HG03442 (cell line): ENCODE data around the gene NCKAP5L.
"Not testable (repeated sequence)": the region's sequence is repeated elsewhere in the genome, so short reads cannot be mapped to it uniquely, and the experiment has no call there.

Experiments used
- ATAC-seq: cut with Tn5 transposase; IDR thresholded peaks from one replicate; pipeline ENCODE4 v1.9.1; 2021; ENCODE audit warnings: mild to moderate bottlenecking, moderate library complexity; ENCODE audit not compliant: unreplicated experiment

The NCKAP5L gene

GRCh38 chr12:49783917-49784676 lies 44.1 kb downstream of the NCKAP5L start:
- no peak for ATAC-seq

DNA sequence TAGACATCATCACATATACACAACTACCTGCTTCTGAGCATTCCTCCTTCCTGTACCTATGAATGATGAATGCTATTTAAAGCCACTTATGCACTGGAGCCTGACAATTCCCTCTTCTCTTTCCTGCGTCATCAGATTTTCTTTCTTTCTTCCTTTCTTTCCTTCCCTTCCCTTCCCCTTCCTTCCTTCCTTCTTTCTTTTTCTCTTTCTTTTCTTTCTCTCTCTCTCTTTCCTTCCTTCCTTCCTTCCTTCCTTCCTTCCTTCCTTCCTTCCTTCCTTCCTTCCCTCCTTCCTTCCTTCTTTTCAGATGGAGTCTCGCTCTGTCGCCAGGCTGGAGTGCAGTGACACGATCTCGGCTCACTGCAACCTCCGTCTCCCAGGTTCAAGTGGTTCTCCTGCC lies 47.3 kb downstream of the NCKAP5L start:
- ATAC-seq, result not testable (repeated sequence)

GRCh38 chr12:49779581-49779980 lies 48.6 kb downstream of the NCKAP5L start:
- no peak for ATAC-seq

- ATAC-seq, result no peak
Measured at GRCh38 chr12:49777800-49778748, 50.1 kb downstream of the NCKAP5L start.

DNA sequence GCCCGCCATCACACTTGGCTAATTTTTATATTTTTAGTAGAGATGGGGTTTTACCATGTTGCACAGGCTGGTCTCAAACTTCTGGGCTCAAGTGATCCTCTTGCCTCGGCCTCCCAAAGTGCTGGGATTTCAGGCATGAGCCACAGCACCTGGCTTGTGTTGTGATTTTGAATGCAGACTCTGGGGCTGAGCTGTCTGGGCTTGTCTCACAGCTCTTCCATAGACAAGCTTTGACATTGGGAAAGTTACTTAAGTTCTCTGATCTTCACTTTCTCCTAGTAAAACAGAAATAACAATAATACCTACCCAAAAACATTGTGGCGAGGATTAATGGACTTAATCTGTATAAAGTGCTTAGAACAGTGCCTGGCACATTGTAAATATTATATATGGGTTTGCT lies 50.9 kb downstream of the NCKAP5L start:
- ATAC-seq, result no peak

DNA sequence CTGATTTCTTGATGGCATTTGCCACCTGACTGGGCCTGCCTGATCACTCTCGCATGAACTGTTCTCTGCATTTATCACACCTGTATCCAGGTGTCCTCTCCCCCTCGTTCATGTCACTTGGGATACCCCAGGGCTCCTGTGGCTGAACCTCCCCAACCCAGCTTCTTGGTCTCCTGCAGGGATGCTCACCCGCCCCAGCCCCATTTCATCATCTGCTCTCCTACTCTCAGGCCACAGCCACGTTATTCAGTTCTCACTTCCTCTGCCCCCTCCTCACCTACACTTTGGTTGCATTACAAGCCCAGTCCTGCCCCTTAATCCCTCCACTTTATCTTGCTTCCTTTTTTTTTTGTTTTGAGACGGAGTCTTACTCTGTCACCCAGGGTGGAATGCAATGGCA lies 51.4 kb downstream of the NCKAP5L start:
- no peak for ATAC-seq

DNA sequence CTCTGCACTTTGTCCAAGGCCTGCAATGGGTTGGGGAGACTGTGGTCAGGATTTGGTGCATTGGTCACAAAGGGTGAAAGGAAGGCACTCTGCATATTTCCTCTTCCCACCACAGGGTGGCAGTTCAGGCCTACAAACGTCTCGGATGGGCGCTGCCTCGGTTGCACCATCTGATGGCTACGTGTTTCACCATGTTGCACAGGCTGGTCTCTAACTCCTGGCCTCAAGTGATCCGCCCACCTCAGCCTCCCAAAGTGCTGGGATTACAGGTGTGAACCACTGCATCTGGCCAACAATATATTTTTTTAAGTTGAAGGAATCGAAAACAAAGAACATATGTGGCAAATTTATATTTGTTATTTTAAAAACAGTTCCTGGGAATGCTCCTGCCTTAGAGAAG lies 51.8 kb downstream of the NCKAP5L start:
- ATAC-seq, result peak; percentile 50

DNA sequence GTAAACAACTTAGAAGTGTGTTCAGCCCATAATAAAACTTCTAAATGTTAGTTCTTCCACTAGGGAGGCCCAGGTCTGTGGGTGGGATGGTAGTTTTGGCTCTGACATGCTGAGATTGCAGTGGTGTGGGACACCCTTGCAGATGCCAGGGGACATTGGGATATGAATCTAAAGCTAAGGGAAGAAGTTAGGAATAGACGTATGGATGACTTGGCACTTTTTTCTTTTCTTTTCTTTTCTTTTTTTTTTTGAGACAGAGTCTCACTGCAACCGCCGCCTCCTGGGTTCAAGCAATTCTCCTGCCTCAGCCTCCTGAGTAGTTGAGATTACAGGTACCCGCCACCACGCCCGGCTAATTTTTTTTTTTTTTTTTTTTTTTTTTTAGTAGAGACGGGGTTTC lies 55.1 kb downstream of the NCKAP5L start:
- ATAC-seq, result not testable (repeated sequence)

- no peak for ATAC-seq
Measured at GRCh38 chr12:49767333-49767732, 60.9 kb downstream of the NCKAP5L start.

- ATAC-seq, result no peak
Measured at GRCh38 chr12:49766115-49766455, 62.1 kb downstream of the NCKAP5L start.

DNA sequence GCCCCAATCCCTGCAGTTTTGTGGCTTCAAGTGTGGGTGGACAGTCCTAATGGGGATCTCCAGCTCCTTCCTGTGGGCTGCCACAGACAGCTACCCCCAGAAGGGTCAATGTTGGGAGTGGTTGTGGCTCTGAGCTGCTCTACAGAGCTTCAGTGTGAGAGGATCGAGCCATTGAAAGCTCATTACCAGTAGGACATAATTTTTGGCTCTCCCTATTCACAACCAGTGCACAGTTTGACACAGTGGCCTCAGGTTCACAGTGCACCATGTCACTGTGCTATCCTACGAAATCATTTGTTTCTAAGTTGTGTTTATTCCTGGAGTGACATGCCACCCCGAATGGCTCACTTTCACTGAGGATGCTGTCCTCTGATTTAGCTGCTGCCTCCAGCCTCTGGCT lies 64.1 kb downstream of the NCKAP5L start:
- no peak for ATAC-seq

DNA sequence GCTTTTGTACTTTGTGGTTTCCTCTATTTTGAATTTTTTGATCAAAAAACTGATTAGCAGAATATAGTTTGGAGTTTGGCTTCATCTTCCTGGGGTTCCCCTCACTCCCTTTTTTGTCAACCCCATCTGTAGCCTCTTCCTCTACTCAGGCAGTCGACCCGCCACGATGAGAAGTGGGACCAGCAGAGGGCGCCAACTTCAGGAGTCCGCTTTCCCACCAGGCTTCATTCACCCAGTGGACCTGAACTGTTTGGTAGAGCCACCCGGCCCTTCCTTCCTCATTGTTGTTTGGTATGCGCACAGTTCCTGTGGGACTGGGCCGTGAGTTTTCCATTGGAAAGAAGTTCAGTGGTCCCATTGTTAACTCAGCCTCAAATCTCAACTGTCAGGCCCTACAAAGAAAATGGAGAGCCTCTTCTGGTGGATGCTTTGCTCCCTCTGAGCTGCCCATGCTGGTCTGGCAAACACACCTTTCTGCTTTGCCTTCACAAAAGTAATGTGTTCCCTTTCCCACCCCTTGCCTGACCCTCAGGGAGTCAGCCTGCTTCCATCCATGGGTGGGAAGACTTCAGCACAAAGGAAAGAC lies 65.1 kb downstream of the NCKAP5L start:
- ATAC-seq, result no peak

- ATAC-seq, result no peak
Measured at GRCh38 chr12:49762468-49762847, 65.8 kb downstream of the NCKAP5L start.

- no peak for ATAC-seq
Measured at GRCh38 chr12:49761677-49762467, 66.3 kb downstream of the NCKAP5L start.

DNA sequence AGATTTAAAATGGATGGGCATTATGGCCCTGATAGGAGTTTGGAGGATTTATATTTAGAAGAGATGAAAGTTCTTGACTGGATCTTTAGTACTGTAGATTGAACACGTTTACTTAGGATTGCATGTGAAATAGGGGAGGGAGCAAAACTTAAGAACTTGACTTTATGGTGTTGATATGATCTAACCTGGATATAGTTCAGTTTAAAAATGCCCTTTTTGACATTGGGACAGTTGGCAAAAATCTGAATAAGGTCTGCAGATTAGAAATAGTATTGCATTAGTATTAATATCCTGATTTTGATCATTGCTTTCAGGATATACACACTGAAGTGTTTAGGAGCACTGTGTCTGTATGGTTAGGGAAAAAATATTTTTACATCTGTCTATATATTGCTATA lies 77.2 kb downstream of the NCKAP5L start:
- ATAC-seq, result no peak

GRCh38 chr12:49750027-49750995 lies 77.9 kb downstream of the NCKAP5L start:
- ATAC-seq, result peak; percentile 55

DNA sequence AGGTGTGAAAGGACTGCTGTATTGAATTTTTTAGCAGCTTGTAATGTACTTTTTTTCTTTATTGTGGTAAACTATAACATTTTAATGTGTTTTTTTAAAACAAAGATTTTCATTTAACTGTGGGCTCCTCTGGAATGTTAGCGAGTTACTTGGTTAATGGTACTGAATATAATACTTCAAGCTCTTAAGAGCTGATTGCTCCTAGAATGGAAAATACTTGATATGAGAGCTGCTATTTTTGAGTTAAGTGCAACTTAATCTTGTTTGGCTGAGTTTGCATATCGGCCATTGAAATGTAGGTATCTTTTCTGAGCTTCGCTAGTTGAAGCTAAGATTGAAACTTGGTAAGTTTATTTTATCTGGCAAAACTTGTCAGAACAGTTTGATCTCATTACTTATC lies 79.4 kb downstream of the NCKAP5L start:
- ATAC-seq, result no peak

- ATAC-seq, result no peak
Measured at GRCh38 chr12:49748306-49748705, 79.9 kb downstream of the NCKAP5L start.

DNA sequence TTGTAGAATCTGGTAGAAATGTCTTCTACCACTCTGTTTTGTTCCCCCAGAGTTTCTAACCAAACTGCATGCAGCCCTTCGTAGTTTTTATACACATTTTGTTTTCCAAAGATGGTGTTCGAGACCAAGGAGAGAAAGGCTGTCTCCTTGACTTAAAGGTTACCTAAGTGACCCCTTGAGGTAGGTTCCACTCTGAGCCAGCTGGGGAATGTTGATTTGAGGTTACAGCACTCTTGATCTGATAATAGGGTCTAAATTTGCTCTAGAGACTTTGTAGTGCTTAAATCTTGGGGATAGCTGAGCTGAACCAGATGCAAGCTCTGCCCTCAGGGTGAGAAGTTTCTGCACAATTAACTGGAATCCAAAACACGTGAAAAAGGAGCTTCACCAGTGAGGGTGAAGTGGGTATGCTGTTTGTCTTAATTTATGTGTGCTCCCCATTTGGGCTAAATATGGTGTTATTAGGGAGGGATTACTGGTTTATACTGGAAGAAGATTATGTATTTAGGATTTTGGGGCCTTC lies 83.8 kb downstream of the NCKAP5L start:
- ATAC-seq, result no peak
